Measurements from ENCODE around the gene VWA8.

DNA sequence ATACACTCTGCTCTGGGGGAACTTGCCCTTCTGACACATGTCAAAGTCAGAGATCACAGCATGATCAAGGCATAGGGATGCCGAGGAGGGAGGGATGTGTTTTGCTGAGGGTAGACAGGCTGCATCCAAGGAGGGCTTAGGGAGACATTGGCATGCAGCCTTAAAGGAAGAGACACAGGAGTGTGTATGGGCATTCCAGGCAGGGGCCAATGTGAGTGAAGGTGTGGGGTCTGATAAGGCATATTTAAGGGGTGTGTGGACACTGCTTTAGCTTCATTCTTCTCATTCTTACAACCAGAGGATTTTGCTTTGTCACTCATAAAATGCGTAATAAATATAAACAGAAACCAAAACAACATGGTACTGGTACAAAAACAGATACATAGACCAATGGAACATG, 310.2 kb downstream of the VWA8 start:
- TF ChIP-seq SNAI2 (CRISPR knock-in tag; IDR thresholded peaks at IDR 0.05), result no peak
- no peak for TF ChIP-seq ZFP30 (CRISPR knock-in tag; IDR thresholded peaks at IDR 0.05)
- no peak for TF ChIP-seq ZNF70 (CRISPR knock-in tag; IDR thresholded peaks at IDR 0.05)
- TF ChIP-seq RARB (CRISPR knock-in tag; IDR thresholded peaks at IDR 0.05), result no peak
- no peak for TF ChIP-seq ARNTL (CRISPR knock-in tag; IDR thresholded peaks at IDR 0.05; ENCODE audit: borderline replicate concordance, low read depth)
